Stimulated activated CD4-positive, alpha-beta T cell treated with anti-CD3 and anti-CD28 coated beads, Interleukin-1b, Interleukin-23, amount 100 ng/mL, for 4 hours (primary cell): Measurements from ENCODE around the gene COLGALT1.
"Not testable (repeated sequence)": the region's sequence is repeated elsewhere in the genome, so short reads cannot be mapped to it uniquely, and the experiment has no call there.

Experiments used
- DNase-seq, 2 donors: peaks; one replicate each; pipeline ENCODE4 v3.0.0-alpha.2; 2020; ENCODE audit warnings: low read depth in 2 of 2

Gene COLGALT1

GRCh38 chr19:17555480-17555928 lies at the start of gene COLGALT1:
Gene COLGALT1 (plus strand): TSS chr19:17555649. CDS start chr19:17555714, 65 bp downstream.
- DNase-seq: peak; percentile 99 to 100

DNA sequence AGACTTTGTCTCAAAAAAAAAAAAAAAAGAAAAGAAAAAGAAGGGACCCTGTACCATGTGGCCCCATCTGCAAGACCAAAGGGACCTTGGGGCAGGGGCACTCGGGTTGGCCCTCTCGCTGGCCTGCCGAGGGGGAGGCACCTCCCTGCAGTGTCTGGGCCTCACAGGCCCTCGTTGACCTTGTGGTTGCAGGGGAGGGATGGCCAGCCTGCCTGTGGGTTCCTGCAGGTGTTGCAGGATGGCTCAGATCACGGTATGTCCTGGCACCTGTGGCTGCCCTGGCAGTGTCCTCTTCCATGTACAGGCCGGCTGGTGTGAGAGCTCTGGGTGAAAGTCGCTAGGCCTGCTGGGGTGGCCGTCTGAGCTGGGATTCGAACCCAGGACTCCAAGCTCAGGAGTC lies 48.7 kb upstream of the COLGALT1 start:
- no peak for DNase-seq

GRCh38 chr19:17508558-17508933 lies 46.9 kb upstream of the COLGALT1 start:
- DNase-seq: not testable (repeated sequence)

GRCh38 chr19:17510220-17510993 lies 45.0 kb upstream of the COLGALT1 start:
- no peak for DNase-seq

- DNase-seq: peak; percentile 73 to 79
These were observed 43.5 kb upstream of the COLGALT1 start for GRCh38 chr19:17511724-17512573.

GRCh38 chr19:17512574-17512939 lies 42.9 kb upstream of the COLGALT1 start:
- no peak for DNase-seq

DNA sequence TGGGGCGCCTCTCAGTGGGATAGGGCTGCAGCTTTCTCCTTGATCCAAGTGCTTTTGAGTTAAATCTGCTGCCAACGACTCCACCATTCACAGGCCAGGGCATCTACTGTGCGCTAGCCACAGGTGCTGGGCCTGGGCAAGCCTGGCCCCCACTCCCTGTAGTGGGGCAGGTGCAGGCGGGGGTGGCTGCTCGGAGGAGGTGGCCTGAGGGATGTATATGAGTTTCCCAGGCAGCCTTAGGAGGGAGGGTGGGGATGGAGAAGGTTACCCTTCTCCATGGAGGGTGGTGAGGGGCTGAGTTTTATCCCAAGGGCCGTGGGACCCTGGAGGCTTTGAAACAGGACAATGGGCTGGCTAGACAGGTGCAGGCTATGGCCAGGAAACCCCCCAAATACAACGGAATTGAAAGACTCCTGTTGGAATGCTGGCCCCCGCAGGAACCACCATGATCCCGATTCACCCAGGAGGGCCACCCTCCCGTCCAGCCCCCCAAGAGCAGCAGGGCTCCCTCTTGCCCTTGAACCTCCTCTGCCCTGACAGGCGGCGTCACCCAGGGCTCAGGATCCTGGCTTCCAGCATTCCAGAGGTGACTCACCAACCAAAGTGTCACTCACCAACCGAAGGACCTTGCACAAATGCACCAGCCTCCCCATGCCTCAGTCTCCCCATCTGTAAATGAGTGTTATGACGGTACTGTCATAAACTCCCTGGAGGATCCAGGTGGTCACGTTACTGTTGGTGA lies 39.9 kb upstream of the COLGALT1 start:
- no peak for DNase-seq

DNA sequence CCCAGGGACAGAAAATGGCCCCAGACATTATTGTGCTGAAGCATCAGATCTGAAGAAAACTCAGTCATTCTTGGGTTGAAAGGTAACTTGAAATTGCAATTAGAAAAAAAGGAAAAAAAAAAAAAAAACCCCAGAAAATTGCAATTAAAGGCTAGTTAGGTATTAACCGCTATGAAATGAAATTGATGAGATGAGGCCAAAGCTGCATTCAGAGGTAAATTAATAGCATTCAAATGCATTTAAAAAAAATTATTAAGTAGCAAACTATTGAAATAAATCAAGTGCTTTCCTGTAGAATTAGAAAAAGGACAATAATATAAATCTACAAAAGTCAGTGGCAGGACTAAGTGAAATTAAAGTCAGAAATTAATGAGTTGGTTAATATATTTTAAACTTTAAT lies 37.6 kb upstream of the COLGALT1 start:
- no peak for DNase-seq

DNA sequence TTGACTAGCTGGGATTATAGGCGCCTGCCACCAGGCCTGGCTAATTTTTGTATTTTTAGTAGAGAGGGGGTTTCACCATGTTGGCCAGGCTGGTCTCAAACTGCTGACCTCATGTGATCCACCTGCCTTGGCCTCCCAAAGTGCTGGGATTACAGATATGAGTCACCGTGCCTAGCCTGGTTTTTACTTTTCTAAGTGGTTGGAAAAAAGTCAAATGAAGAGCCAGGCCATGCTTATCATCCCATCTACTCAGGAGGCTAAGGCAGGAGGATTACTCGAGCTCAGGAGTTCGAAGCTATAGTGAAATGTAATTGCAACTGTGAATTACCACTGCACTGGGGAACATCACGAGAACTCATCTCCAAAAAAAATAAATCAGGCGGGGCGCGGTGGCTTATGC lies 36.8 kb upstream of the COLGALT1 start:
- DNase-seq: not testable (repeated sequence)

GRCh38 chr19:17519967-17520366 lies 35.5 kb upstream of the COLGALT1 start:
- DNase-seq: no peak

- DNase-seq: no peak
These were observed 34.6 kb upstream of the COLGALT1 start for GRCh38 chr19:17520865-17521264.

- peak in 1 of 2 donors; percentile 21 for DNase-seq
These were observed 32.2 kb upstream of the COLGALT1 start for GRCh38 chr19:17522988-17523872.

- DNase-seq: no peak
These were observed 30.8 kb upstream of the COLGALT1 start for GRCh38 chr19:17524651-17525050.

GRCh38 chr19:17525141-17525540 lies 30.3 kb upstream of the COLGALT1 start:
- DNase-seq: no peak

DNA sequence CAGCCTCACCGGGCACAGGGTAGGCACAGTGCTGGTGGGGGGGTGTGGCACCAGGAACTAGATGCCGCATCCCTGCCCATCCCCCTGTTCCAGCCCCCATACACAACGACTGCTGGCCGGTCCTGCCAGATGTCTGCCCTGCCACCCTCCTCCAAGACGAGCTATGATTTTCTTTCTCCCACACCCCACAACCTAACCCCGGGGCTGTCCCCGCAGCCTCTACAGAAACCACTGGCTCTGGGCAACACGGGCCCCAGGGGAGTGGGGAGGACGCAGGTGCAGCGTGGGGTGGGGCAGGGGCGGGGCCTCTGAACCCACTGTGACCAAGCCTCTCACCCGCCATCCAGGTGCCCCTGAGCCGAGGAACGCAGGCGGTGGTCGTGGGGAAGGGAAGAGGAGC lies 28.5 kb upstream of the COLGALT1 start:
- no peak for DNase-seq

DNA sequence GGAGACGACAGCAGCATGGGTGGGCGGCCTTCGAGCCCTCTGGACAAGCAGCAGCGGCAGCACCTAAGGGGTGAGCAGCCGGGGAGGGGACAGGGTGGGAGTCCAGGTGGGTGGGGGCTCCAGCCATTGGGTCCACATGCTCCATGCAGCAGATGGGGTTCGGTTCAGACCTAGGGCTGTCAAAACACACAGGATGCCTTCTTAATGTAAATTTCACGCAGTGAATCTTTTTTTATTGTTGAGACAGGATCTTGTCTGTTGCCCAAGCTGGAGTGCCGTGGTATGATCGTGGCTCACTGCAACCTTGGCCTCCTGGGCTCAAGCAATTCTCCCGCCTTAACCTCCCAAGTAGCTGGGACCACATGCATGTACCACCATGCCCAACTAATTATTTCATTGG lies 28.1 kb upstream of the COLGALT1 start:
- DNase-seq: no peak

DNA sequence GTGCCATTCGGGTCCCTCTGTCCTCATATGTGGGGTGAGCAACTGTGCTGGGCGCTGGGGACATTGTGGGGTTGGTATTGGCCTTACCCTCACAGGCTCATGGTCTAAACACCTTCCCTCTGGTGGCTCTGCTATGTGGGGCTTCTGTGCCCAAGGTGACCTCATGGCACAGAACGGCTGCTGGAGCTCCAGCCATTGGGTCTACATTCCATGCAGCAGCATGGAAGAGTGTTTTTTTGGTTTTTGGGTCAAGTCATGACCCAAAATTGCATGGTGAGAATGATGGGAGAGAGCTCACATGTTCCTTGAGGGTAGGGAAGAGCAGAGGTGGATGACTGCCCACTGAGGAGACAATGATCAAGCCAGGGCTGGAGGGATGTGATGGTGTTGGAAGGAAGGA lies 26.8 kb upstream of the COLGALT1 start:
- DNase-seq: no peak

GRCh38 chr19:17529239-17530158 lies 25.9 kb upstream of the COLGALT1 start:
- DNase-seq: no peak

DNA sequence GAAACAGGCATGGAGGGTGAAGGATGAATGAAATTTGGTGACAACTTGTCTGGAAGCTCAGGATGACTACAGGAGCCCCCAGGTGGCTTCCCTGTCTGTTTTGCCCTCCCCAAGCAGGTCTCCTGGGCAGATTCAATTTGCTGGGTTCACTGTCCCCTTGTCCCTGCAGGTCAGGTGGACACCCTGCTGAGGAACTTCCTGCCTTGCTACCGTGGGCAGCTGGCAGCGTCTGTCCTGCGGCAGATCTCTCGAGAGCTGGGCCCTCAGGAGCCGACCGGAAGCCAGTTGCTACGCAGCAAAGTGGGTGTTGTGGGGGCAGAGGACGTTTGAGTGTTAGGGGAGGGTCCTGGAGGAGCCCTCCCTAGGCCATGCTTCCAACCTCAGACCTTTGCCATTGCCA lies 24.9 kb upstream of the COLGALT1 start:
- DNase-seq: no peak

GRCh38 chr19:17532116-17532515 lies 23.3 kb upstream of the COLGALT1 start:
- DNase-seq: no peak
